RWPE1 (cell line): Measurements from ENCODE around the gene ITGB7.

Experiments
- CTCF ChIA-PET: fragments of 350-600 bp; sonication (Branson Sonifier 250); formaldehyde crosslinking; extraction: SDS; loops from one replicate; lab custom pipeline; 2021; lab: Yijun Ruan, JAX
- POLR2A ChIA-PET: fragments of 400-600 bp; formaldehyde crosslinking; extraction: SDS; loops from one replicate; lab custom pipeline; 2020; ENCODE audit warnings: antibody characterized with exemption; ENCODE audit not compliant: low non-redundant PET; lab: Yijun Ruan, JAX
- DNase-seq: peaks from one replicate; pipeline ENCODE4 v3.0.0; 2012; ENCODE audit warnings: low spot score
- H3K27ac ChIP-seq: fragments of 450-650 bp; 2 replicates; pipeline ENCODE4 v1.5.1; 2017
- TF ChIP-seq, protein P1 (sequence below): fragments of 450-650 bp; conservative IDR thresholded peaks from 2 replicates; pipeline ENCODE4 v1.5.1; 2017; ENCODE audit warnings: low read depth, mild to moderate bottlenecking

Gene ITGB7

GRCh38 chr12:53147653-53148052 is 59.4 kb downstream of the ITGB7 start:
- DNase-seq, result no peak
- ChIA-PET POLR2A (no interaction called here), CTCF (no interaction called here)
- TF ChIP-seq, protein P1, sequence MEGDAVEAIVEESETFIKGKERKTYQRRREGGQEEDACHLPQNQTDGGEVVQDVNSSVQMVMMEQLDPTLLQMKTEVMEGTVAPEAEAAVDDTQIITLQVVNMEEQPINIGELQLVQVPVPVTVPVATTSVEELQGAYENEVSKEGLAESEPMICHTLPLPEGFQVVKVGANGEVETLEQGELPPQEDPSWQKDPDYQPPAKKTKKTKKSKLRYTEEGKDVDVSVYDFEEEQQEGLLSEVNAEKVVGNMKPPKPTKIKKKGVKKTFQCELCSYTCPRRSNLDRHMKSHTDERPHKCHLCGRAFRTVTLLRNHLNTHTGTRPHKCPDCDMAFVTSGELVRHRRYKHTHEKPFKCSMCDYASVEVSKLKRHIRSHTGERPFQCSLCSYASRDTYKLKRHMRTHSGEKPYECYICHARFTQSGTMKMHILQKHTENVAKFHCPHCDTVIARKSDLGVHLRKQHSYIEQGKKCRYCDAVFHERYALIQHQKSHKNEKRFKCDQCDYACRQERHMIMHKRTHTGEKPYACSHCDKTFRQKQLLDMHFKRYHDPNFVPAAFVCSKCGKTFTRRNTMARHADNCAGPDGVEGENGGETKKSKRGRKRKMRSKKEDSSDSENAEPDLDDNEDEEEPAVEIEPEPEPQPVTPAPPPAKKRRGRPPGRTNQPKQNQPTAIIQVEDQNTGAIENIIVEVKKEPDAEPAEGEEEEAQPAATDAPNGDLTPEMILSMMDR, result no peak
- no peak overlapping the region for H3K27ac ChIP-seq

- TF ChIP-seq, protein P1, result no peak
- H3K27ac ChIP-seq, result no peak overlapping the region
- POLR2A ChIA-PET, result no interaction called here
- CTCF ChIA-PET, result no interaction called here
- DNase-seq, result no peak
These were observed 59.9 kb downstream of the ITGB7 start for GRCh38 chr12:53147181-53147580.

DNA sequence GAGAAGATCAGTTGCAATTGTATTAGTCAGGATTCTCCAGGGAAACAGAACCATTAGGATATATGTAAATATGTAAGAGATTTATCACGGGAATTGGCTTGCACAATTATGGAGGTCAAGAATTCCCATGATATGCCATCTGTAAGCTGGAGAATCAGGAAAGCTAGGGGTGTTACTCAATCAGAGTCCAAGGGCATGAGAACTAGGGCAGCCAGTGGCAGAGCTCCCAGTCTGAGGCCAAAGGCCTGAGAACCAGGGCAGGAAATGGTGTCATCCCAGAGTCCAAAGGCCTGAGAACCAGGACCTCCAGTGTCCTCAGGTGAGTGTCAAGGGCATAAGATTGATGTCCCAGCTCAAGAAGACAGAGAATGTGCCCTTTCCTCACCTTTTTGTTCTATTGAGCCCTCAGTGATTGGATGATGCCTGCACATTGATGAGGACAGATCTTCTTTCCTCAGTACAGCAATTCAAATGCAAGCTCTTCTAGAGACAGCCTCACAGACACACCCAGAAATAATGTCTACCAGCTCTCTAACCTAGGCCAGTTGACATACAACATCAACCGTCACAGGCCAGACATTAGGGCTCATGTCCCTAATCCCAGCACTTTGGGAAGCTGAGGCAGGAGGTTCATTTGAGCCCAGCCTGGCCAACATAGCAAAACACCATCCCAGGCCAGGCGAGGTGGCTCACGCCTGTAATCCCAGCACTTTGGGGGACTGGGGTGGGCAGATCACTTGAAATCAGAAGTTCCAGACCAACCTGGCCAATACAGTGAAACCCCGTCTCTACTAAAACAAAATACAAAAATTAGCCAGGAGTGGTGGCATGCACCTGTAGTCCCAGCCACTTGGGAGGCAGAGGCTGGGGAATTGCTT is 61.4 kb downstream of the ITGB7 start:
- TF ChIP-seq, protein P1, result no peak
- ChIA-PET POLR2A (no interaction called here), CTCF (no interaction called here)
- no peak for DNase-seq
- H3K27ac ChIP-seq, result no peak overlapping the region

DNA sequence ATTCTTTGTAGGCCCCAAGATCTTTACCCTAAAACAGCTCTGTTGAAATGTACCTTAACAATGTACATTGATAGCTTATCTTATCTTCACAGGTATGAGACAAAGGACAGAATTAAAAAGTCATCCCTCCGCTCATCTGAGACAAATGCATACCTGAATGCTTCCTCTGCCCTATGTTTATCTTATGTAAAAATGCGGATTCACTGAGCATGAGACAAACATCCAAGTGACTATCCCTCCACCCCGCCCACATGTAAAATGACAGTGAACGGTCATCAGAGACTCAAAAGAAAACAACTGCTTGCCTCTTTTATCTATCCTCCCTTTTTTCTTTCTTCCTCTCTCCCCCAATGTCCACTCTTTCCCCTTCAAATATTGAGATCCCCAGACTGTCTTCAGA is 63.7 kb downstream of the ITGB7 start:
- no peak for DNase-seq
- CTCF ChIA-PET, result interaction anchor here (0.6 kb wide), 1 partner anchor 90 kb away, joined by 3 read pairs; no protein-coding TSS in a partner anchor
- POLR2A ChIA-PET, result no interaction called here
- H3K27ac ChIP-seq, result no peak overlapping the region
- TF ChIP-seq, protein P1, result no peak
